GM12892 (cell line): ENCODE measurements around the gene PRICKLE3.

ENCODE experiments used
- DNase-seq: peaks from one replicate; pipeline ENCODE4 v3.0.0; 2011; ENCODE audit not compliant: insufficient read length
- FAIRE-seq: peaks from 2 replicates; lab custom pipeline; 2011; peaks lifted over from hg19 to GRCh38; lab: Jason Lieb, UNC
- POLR2A ChIP-seq: IDR thresholded peaks from 2 replicates; pipeline ENCODE4 v1.6.1; 2011; ENCODE audit warnings: low read depth, low read length, control low read depth
- POLR2AphosphoS5 ChIP-seq: IDR thresholded peaks from 2 replicates; pipeline ENCODE4 v1.6.1; 2011; ENCODE audit warnings: low read depth, low read length, control low read depth
- TAF1 ChIP-seq: IDR thresholded peaks from 2 replicates; pipeline ENCODE4 v1.6.1; 2011; ENCODE audit warnings: low read depth, mild to moderate bottlenecking, control low read depth, low read length, borderline replicate concordance

PRICKLE3 gene

GRCh38 chrX:49225858-49226257, 39.7 kb upstream of the PRICKLE3 start:
- FAIRE-seq (no peak), DNase-seq (no peak)
- TF ChIP-seq TAF1 (no peak), POLR2A (no peak), POLR2AphosphoS5 (no peak)

- no peak for FAIRE-seq
- no peak for DNase-seq
- TF ChIP-seq POLR2A (no peak), POLR2AphosphoS5 (no peak), TAF1 (no peak)
Measured at GRCh38 chrX:49221868-49222267, 35.7 kb upstream of the PRICKLE3 start.

GRCh38 chrX:49220100-49220499, 33.9 kb upstream of the PRICKLE3 start:
- FAIRE-seq (no peak), DNase-seq (no peak)
- no peak for TF ChIP-seq TAF1
- TF ChIP-seq POLR2AphosphoS5: no peak
- no peak for TF ChIP-seq POLR2A

GRCh38 chrX:49214996-49215526, 28.9 kb upstream of the PRICKLE3 start:
- TF ChIP-seq TAF1 (no peak), POLR2A (no peak), POLR2AphosphoS5 (no peak)
- FAIRE-seq (no peak), DNase-seq (no peak)

- FAIRE-seq: no peak
- no peak for TF ChIP-seq TAF1
- TF ChIP-seq POLR2A: no peak
- TF ChIP-seq POLR2AphosphoS5: no peak
- DNase-seq: no peak
Measured at GRCh38 chrX:49214416-49214815, 28.2 kb upstream of the PRICKLE3 start.

- FAIRE-seq (no peak), DNase-seq (no peak)
- TF ChIP-seq POLR2A (no peak), TAF1 (no peak), POLR2AphosphoS5 (no peak)
Measured at GRCh38 chrX:49212861-49213260, 26.7 kb upstream of the PRICKLE3 start.

- DNase-seq (no peak), FAIRE-seq (no peak)
- no peak for TF ChIP-seq POLR2AphosphoS5
- no peak for TF ChIP-seq POLR2A
Measured at GRCh38 chrX:49212209-49212608, 26.0 kb upstream of the PRICKLE3 start.

GRCh38 chrX:49211074-49211473, 24.9 kb upstream of the PRICKLE3 start:
- no peak for DNase-seq
- FAIRE-seq: no peak
- TF ChIP-seq TAF1 (no peak), POLR2AphosphoS5 (no peak), POLR2A (no peak)

- TF ChIP-seq POLR2AphosphoS5: no peak
- TF ChIP-seq POLR2A: no peak
- no peak for TF ChIP-seq TAF1
- no peak for FAIRE-seq
- no peak for DNase-seq
Measured at GRCh38 chrX:49210406-49210805, 24.2 kb upstream of the PRICKLE3 start.

GRCh38 chrX:49209434-49210251, 23.5 kb upstream of the PRICKLE3 start:
- TF ChIP-seq POLR2AphosphoS5 (no peak), POLR2A (no peak), TAF1 (no peak)
- no peak for DNase-seq
- FAIRE-seq: no peak

GRCh38 chrX:49208399-49208798, 22.2 kb upstream of the PRICKLE3 start:
- TF ChIP-seq POLR2AphosphoS5 (no peak), POLR2A (no peak)
- DNase-seq (no peak), FAIRE-seq (no peak)

- DNase-seq (no peak), FAIRE-seq (no peak)
- TF ChIP-seq TAF1: no peak
- no peak for TF ChIP-seq POLR2AphosphoS5
- TF ChIP-seq POLR2A: no peak
Measured at GRCh38 chrX:49206543-49206942, 20.4 kb upstream of the PRICKLE3 start.

- FAIRE-seq: no peak
- no peak for TF ChIP-seq POLR2AphosphoS5
- TF ChIP-seq TAF1: no peak
- no peak for TF ChIP-seq POLR2A
- no peak for DNase-seq
Measured at GRCh38 chrX:49205443-49205842, 19.3 kb upstream of the PRICKLE3 start.
